GM13976 (cell line): ENCODE results near the gene FSHR.

Experiments
- DNase-seq: peaks from one replicate; pipeline ENCODE4 v3.0.0; 2012; ENCODE audit warnings: low spot score
- in situ Hi-C: fragments of 300-500 bp; cut with MboI; formaldehyde crosslinking; loops from one replicate; pipeline ENCODE4 v1.12.0; 2022; ENCODE audit warnings: low sequenced_read_pairs, mixed read lengths, inconsistent platforms; ENCODE audit not compliant: unreplicated experiment
- TF ChIP-seq, protein P1 (sequence below): IDR thresholded peaks from 2 replicates; pipeline ENCODE4 v1.5.1; 2012; ENCODE audit warnings: borderline replicate concordance, mild to moderate bottlenecking; ENCODE audit not compliant: insufficient read depth; ENCODE audit errors: extremely low read depth, missing control alignments, control extremely low read depth

Gene FSHR

DNA sequence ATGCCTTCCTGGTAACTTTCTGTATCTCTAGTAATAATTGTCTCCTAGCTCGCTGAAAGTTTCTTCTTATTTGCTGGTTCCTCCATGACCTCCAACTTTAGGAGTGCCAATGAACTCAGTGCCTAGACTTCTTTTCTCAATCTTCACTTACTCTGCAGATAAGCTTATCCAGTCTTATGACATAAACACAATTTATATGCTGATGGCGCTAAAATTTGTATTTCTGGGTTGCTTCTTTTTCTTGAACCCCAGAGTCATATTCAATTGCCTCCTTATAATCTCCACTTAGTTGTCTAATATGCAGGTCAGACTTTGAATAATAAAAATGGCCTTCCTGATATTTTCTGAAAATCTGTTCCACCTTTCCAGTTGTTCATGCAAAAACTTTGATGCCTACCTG, 182.5 kb downstream of the FSHR start:
- in situ Hi-C loops: no loop called here
- no peak for DNase-seq
- TF ChIP-seq, protein P1, sequence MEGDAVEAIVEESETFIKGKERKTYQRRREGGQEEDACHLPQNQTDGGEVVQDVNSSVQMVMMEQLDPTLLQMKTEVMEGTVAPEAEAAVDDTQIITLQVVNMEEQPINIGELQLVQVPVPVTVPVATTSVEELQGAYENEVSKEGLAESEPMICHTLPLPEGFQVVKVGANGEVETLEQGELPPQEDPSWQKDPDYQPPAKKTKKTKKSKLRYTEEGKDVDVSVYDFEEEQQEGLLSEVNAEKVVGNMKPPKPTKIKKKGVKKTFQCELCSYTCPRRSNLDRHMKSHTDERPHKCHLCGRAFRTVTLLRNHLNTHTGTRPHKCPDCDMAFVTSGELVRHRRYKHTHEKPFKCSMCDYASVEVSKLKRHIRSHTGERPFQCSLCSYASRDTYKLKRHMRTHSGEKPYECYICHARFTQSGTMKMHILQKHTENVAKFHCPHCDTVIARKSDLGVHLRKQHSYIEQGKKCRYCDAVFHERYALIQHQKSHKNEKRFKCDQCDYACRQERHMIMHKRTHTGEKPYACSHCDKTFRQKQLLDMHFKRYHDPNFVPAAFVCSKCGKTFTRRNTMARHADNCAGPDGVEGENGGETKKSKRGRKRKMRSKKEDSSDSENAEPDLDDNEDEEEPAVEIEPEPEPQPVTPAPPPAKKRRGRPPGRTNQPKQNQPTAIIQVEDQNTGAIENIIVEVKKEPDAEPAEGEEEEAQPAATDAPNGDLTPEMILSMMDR: no peak

DNA sequence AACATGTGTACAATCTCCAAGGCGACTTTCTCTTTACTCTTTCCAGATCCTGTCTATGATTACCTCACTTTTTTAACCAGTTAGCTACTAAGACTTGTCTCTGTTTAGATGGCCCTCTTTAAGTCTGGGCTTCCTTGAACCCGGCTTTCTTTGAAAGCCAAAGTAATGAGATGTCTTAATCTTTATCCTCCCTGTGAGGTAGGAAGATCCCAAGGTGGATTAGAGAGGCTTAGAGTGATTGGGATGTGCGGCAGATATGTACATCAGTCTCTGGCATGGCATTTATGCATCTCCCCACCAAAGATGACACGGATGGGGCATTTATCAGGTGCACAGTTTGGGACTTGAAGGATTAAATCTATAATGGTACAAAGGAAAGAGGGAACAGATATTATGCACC, 186.3 kb downstream of the FSHR start:
- in situ Hi-C loops: no loop called here
- no peak for DNase-seq
- TF ChIP-seq, protein P1: no peak

DNA sequence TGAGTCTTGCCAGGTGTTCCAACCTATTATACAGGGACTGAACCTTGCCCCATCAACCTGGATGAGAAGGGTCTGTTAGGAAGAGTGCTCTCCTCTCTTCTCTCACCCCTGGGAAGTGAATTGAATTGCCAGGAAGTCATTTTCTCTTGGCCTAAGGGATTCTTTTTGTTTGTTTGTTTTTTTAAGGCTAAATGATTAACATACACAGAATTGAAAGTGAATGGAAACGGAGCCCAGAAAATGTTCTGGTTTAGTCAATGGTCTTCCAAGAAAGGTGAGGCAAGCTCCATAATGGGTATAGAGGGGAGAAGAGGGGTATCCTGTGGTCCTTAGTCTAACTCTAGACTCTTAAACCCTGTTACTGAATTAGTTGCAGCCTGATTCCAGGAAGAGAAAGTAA, 189.1 kb downstream of the FSHR start:
- in situ Hi-C loops: no loop called here
- TF ChIP-seq, protein P1: no peak
- DNase-seq: no peak

DNA sequence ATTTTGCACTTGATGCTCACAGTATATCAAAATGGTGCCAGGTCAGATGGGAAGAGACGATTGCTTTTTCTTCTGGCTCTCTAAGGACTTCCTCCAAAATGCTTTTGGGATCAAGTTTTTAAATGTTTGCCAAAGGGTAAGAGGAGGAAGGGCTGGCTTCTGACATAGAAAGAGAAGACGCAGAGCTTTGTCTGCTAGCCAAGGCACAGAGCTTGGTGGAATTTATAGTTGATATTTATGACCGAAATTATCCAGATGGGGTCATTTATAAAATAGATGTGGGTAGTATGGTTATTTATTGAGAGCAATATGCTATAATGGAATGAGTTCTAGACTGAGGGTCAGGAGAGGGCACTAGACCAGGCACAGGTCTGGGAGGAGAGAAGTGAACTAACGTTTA, 193.3 kb downstream of the FSHR start:
- in situ Hi-C loops: no loop called here
- DNase-seq: no peak
- TF ChIP-seq, protein P1: no peak

DNA sequence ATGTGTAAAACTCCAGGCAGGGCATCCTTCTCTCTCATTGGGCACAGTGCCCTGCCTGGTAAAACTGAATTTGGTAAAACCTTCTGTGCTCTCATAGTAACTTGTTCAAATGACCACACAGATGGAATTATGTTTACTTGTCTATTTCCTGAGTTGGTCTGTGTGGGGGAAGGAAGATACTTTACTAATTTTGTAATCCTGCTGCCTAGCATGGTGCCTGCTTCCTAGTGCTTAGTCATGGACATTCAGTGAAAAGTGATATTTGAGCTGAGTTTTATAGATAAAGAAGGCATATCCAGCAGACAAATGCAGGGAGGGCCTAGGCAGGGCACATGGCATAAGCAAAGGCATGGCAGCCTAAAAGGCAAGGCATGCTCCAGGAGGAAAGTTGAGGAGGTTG, 199.4 kb downstream of the FSHR start:
- TF ChIP-seq, protein P1: no peak
- no peak for DNase-seq
- in situ Hi-C loops: no loop called here

DNA sequence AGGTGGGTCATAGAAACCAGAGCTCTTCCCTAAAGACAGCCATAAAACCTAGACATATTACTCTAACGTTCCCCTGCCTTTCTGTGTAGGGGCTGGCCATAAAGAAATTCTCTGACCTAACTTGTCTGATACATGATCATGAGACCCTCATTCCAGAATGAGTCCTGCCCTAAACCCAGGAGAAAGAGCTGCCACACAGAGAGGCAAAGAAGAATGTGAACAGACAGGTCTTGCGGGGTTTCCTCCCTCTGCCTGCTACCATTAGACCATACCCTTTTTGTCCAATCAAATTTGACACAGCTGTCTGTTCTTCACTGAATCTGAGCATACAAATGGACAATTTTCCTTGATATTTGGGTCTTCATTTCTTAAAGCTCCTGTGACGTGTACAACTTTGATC, 200.0 kb downstream of the FSHR start:
- TF ChIP-seq, protein P1: no peak
- in situ Hi-C loops: no loop called here
- DNase-seq: no peak

DNA sequence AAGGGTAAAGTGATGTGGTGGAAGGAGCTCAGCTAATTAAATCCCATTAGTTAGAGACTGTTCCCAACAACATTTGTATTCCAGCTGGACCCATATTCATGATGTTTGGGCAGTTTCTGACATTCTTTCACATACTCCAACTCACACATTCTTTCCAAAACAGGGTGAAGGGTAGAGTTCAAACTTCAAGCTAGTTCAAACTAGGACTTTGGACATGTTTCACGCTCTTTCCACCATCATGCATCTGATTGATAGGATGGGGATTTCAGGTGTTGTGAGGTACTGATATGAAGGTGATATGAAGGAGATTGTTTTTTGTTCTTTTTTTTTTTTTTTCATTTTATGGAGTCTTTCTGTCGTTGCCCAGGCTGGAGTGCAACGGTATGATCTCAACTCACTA, 201.7 kb downstream of the FSHR start:
- TF ChIP-seq, protein P1: no peak
- in situ Hi-C loops: no loop called here

More for the DNA sequence above, 201.7 kb downstream of the FSHR start:
- no peak for DNase-seq
